GM13977 (cell line): ENCODE results near the gene HEMGN.
A peak's percentile ranks its signal among the peaks of the same experiment; 100 is the strongest.

Source experiments
- DNase-seq: peaks from one replicate; pipeline ENCODE4 v3.0.0; 2012; ENCODE audit warnings: low spot score
- CTCF ChIP-seq: IDR thresholded peaks from 2 replicates; pipeline ENCODE4 v1.5.1; 2012; ENCODE audit warnings: mild to moderate bottlenecking, control low read depth; ENCODE audit not compliant: insufficient read depth; ENCODE audit errors: extremely low read depth, missing control alignments
- in situ Hi-C: fragments of 300-500 bp; cut with MboI; formaldehyde crosslinking; loops from one replicate; pipeline ENCODE4 v1.12.0; 2022; ENCODE audit warnings: low sequenced_read_pairs, low pct_unique_long_range_greater_than_20kb, mixed read lengths, inconsistent platforms; ENCODE audit not compliant: unreplicated experiment

The HEMGN gene

GRCh38 chr9:97921959-97922724 lies 15.8 kb downstream of the HEMGN start, which contains the start of gene TRMO:
Gene TRMO, minus strand, starts transcription at chr9:97922500. Its CDS starts 7 bp downstream, at chr9:97922493.
- DNase-seq: peak; percentile 89
- peak; percentile 72 for TF ChIP-seq CTCF
- in situ Hi-C loops: no loop called here

DNA sequence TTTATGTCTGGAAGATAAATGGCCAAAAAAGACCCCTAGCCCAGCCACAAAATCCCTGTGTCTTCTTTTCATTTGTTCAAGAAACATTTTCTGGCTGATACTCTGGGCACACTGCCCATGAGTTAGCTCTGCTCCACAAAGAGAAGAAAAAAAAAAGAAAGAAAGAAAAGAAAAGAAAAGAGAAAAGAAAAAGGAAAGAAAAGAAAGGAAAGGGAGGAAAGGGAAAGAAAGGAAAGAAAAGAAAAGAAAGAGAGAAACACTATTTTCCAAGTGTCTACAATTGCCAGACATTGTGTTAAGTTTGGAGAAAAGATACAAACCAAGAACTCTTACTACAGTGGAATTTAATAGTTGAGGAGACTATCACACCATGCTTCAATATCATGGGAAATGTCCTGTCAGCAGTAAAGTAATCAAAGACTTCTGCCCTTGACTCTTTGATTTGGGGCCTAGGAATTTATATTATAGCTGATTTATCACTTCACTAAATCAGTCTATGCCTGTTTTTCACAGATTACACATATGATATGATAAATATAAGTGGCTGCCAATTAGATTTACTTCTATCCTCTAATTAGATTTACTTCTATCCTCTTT lies 18.7 kb downstream of the HEMGN start:
- in situ Hi-C loops: no loop called here
- no peak for DNase-seq
- no peak for TF ChIP-seq CTCF

- TF ChIP-seq CTCF: no peak
- in situ Hi-C loops: no loop called here
- DNase-seq: no peak
These were observed 19.4 kb downstream of the HEMGN start for GRCh38 chr9:97918611-97919010.

DNA sequence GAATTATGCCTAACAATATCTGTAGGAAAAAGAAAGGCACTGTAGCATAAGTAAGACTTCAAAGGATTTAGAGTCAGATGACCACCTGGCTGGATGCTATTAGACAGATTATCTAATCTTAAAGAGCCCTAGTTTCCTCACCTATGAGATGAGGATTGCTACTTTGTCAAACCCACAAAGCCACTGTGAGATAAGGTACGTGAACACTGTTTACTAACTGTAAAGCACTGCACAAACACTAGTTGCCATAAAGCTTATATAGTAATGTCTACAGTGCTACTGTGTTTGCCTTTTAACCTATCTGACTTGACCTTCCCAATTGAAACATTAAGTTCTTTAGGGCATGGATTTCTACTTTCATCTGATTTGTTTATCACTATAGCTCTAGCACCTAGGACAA lies 26.0 kb downstream of the HEMGN start:
- in situ Hi-C loops: no loop called here
- DNase-seq: no peak
- TF ChIP-seq CTCF: no peak

DNA sequence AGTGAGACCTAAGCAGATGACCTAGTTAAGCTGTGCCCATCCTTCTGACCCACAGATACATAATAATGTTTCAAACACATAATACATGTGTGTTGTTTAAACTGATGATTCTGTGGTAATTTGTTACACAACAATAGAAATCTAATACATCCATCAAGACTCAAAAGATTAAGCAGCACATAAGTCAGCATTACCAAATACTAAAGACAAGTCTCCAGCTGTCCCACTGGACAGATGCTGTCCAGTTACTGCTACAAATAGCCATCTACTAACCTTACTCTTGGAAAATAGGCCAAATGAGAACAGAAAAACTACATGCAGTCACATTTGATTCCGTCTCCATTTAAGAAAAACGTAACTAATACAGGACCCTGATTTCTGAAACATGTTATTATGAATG lies 26.4 kb downstream of the HEMGN start:
- no peak for DNase-seq
- in situ Hi-C loops: no loop called here
- TF ChIP-seq CTCF: no peak

DNA sequence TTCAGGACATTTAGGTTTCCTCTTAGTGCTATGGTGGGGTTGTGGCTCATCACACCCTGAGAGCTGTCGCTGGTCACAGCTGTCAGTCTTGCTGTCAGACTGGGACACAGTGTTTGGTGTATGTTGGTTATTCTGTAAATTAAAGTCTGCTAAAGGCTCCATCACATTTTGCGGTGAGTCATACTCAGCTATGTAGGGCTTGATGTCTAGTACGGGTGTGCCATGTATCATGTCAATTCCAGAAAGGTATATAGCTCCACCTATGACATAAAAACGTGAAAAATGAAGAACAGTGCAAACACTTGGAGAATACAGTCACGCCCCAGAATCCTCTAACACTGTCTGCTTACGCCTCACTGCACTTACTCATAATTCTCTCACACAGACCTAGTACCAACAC lies 27.6 kb downstream of the HEMGN start:
- TF ChIP-seq CTCF: no peak
- in situ Hi-C loops: no loop called here
- no peak for DNase-seq
